Aorta (tissue), 5 donors: ENCODE measurements around the gene OLFM1. TPM values are rescaled to one million over a fixed set of nuclear protein-coding genes. Genes with fewer than 3 reads are reported as not detected.
"Not testable (repeated sequence)": the region's sequence is repeated elsewhere in the genome, so short reads cannot be mapped to it uniquely, and the experiment has no call there.

Experiments used
- ATAC-seq: fragments of 200-7000 bp; cut with Tn5 transposase; one replicate; pipeline ENCODE4 v1.9.1; 2022; ENCODE audit warnings: moderate library complexity; ENCODE audit not compliant: low FRiP score
- DNase-seq, 2 donors: peaks; one replicate each; pipeline ENCODE4 v3.0.0-alpha.2; 2020
- H3K27ac ChIP-seq, 2 donors: one replicate each; pipeline ENCODE4 v1.5.1; 2013; ENCODE audit warnings: low read length in 2 of 2, mild to moderate bottlenecking in 2 of 2, moderate library complexity in 2 of 2, control low read depth in 1 of 2, inconsistent platforms in 1 of 2, low read depth in 1 of 2
- H3K27me3 ChIP-seq, 2 donors: one replicate each; pipeline ENCODE4 v1.6.1; 2013; ENCODE audit warnings: control low read depth in 1 of 2, low read length in 1 of 2, mild to moderate bottlenecking in 1 of 2, moderate library complexity in 1 of 2; ENCODE audit not compliant: insufficient read depth in 2 of 2, control insufficient read depth in 1 of 2
- H3K36me3 ChIP-seq, 2 donors: one replicate each; pipeline ENCODE4 v1.6.1; 2013; ENCODE audit warnings: control low read depth in 1 of 2, low read length in 1 of 2, mild to moderate bottlenecking in 1 of 2; ENCODE audit not compliant: insufficient read depth in 2 of 2, control insufficient read depth in 1 of 2
- H3K4me1 ChIP-seq, 2 donors: one replicate each; pipeline ENCODE4 v1.6.1; 2013; ENCODE audit warnings: low read length in 2 of 2, control low read depth in 1 of 2, mild to moderate bottlenecking in 1 of 2, moderate library complexity in 1 of 2; ENCODE audit not compliant: insufficient read depth in 2 of 2, control insufficient read depth in 1 of 2
- H3K4me3 ChIP-seq, 2 donors: one replicate each; pipeline ENCODE4 v1.5.1; 2013; ENCODE audit warnings: low read length in 2 of 2, control low read depth in 1 of 2, mild to moderate bottlenecking in 1 of 2
- H3K9me3 ChIP-seq: one replicate; pipeline ENCODE4 v1.6.1; 2013; ENCODE audit warnings: mild to moderate bottlenecking, low read length; ENCODE audit not compliant: control insufficient read depth
- WGBS, 2 donors: extraction: QIAGEN DNeasy Blood & Tissue Kit; methylation state at CpG; one replicate each; pipeline ENCODE4 v1.1.7; 2013; 5-methylcytosine and 5-hydroxymethylcytosine counted together
- intact Hi-C, 2 donors: fragments of 100-400 bp; cut with DNase I; formaldehyde crosslinking; loops; one replicate each; pipeline versions ENCODE4 v1.14.2 to v1.15.0; 2022
- polyA plus RNA-seq, 2 donors: library from polyadenylated mRNA; stranded (reverse); fragments of 200-250 nt; gene quantifications; one replicate each; pipeline ENCODE4 v1.2.3, GENCODE V29; 2013
- total RNA-seq, 2 donors: library from RNA; stranded (reverse); fragmentation: NEBNext Ultra II Directional; extraction: Animal tissue kit (Norgen Biotek cat#: 25700); gene quantifications; one replicate each; pipeline ENCODE4 v1.2.1, GENCODE V29; 2021
- donor health status: healthy with polysubstance abuse.
- donor health status: Bipolar disorder and iron deficiency.
- donor health status: DM: no; HTN: no; CAD: no.
- donor health status: DM: no; HTN: no; CAD: no.
- donor health status: DM: yes; HTN: yes; CAD: no.

OLFM1 gene
- total and polyA plus RNA-seq, 4 donors, result 3.5 to 63.0 (median 14.8) TPM

DNA sequence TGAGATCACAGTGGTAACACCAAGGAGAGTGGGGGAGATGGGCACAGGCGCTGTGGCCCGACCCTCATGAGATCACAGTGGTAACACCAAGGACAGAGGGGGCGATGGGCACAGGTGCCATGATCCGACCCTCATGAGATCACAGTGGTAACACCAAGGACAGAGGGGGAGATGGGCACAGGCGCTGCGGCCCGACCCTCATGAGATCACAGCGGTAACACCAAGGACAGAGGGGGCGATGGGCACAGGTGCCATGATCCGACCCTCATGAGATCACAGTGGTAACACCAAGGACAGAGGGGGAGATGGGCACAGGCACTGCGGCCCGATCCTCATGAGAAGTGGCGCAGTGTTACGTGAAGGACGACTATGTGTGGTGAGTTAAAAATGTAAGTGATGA, 75.1 kb downstream of the OLFM1 start:
- H3K27ac ChIP-seq, intact Hi-C loops, H3K4me3 ChIP-seq, H3K36me3 ChIP-seq, ATAC-seq, H3K4me1 ChIP-seq, H3K27me3 ChIP-seq, H3K9me3 ChIP-seq, DNase-seq: not testable (repeated sequence)
- 88 to 91% methylated on average over 15 of the region's 15 CpGs for WGBS, 2 donors

DNA sequence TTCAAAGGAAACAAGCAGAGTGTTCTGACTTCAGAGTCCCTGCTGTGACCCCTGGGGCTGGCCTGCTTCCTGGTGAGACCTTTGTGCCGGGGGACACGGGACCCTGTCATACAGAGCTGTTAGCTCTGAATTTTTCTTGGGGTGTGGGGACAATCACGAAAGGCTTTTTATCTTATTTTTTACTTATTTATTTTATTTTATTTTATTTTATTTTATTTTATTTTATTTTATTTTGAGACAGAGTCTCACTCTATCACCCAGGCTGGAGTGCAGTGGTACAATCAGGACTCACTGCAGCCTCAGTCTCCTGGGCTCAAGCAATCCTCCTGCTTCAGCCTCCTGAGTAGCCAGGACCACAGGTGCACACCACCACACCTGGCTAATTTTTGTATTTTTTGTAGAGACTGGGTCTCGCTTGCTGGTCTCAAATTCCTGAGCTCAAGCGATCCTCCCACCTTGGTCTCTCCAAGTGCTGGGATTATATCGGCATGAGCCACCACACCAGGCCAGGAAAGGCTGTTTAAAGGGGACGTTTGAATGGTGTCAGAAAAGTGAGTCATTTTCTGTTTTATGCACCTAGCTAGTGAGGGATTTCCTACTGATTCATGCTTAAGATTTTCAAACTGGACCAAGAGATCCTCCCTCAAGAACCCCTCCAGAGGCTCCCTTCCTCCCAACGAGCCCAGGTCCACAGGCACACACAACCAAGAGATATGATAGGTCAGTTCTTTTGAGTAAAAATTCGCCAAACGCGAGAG, 75.7 kb downstream of the OLFM1 start:
- intact Hi-C loops, result no loop called here
- Histone ChIP-seq H3K4me3 (no peak overlapping the region), H3K27ac (no peak overlapping the region), H3K36me3 (no peaks in the 10 kb centered on the region), H3K4me1 (no peaks in the 10 kb centered on the region), H3K27me3 (no peaks in the 10 kb centered on the region), H3K9me3 (peaks cover 3% of the 10 kb centered on the region)
- ATAC-seq (no peak), DNase-seq (no peak)
- 74 to 77% methylated on average over 11 of the region's 11 CpGs for WGBS, 2 donors

DNA sequence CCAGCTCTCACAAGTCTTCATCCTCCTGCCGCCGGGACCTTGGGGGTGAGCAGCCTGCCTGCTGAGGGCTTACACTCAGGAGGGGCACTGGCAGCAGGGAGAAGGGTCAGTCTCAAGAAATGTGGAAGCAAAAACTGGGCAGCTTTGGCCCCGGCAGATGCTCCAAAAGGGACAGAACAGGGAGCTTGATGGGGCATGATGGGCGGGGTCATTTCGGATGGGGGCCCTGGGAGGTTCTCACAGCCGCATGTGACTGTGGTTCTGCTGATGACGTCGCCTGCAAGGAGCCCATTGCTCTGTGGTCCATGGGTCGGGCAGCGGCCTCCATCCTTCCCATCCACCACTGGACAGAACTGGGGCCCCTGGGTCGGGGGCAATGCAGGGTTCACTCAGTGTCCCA, 76.6 kb downstream of the OLFM1 start:
- Histone ChIP-seq H3K9me3 (peaks cover 3% of the 10 kb centered on the region), H3K4me1 (no peaks in the 10 kb centered on the region), H3K4me3 (no peak overlapping the region), H3K27ac (no peak overlapping the region), H3K36me3 (no peaks in the 10 kb centered on the region), H3K27me3 (no peaks in the 10 kb centered on the region)
- intact Hi-C loops, result no loop called here
- 81 to 86% methylated on average over 11 of the region's 11 CpGs for WGBS, 2 donors
- DNase-seq, result no peak
- ATAC-seq, result no peak

DNA sequence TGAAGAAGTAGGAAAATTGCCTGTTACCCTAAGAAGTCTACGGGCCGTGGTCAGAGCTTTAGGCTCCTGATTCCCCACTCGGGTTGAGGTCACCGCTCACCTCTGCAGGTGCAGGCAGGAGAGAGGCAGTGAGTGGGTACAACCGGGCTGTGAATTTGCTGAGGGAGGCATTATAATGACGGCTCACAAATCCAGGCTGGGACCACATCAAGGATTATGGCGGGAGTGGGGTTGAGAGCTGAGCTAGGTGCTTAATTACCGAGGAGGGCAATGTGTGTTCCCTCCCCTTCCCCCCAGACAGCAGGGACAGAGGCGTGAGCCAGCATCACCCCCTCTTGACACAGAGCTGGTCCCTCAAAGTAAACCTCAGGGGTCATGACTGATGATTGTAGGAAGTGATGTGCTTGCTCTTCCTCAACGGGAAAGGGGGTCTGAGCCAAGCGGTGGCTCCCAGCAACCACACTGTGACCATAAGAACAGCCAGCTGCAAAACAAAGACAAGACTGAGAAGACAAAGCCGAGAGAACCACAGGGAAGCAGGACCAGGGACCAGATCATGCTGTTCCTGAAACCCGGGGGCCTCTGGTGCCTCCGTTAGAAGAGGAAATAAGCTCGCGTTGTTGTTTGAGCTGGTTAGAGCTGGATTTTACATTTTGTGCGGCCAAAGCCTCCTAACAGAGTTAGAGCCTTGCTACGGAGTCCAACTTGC, 77.7 kb downstream of the OLFM1 start:
- Histone ChIP-seq H3K27ac (no peak overlapping the region), H3K27me3 (no peaks in the 10 kb centered on the region), H3K36me3 (no peaks in the 10 kb centered on the region), H3K4me1 (no peaks in the 10 kb centered on the region), H3K9me3 (peaks cover 3% of the 10 kb centered on the region), H3K4me3 (no peak overlapping the region)
- ATAC-seq, result no peak
- no peak for DNase-seq
- intact Hi-C loops, result no loop called here
- WGBS, 2 donors, result 68 to 74% methylated on average over 18 of the region's 18 CpGs

DNA sequence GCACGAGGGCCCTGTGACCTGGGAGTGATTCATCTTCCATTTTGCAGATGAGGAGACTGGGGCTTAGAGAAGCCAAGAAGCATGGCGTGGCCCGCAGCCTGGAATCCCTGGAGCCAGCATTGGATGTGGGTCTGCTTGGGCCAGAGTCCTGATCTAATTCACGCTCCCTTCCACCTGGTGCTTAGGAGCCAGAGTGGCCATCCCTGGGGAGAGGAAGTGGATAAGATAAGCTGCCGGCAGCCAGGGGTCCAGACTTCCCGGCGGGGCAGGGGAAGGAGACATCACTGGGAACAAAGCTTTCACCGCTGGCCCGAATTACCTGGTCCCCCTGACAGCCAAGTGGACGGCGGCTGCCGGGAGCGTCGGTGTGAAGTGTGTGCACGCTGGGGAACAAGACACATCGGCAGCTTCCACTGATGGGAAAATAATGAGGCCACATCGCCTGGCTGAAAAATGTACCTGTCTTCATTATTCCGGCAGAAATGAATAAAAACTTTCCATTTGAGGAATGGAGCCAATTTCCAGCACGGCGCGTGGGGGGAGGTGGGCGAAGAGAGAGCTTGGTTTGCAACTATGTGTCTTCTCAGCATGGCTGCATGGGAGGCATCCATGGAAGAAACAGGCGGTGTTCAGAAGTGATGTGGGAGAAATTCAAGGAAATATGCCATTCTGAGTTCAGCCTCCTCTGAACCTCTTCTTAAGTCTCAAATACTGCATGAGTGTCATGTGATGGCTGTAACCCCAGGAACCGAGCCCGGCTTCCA, 78.5 kb downstream of the OLFM1 start:
- intact Hi-C loops, result no loop called here
- Histone ChIP-seq H3K36me3 (no peaks in the 10 kb centered on the region), H3K4me3 (no peak overlapping the region), H3K9me3 (peaks cover 3% of the 10 kb centered on the region), H3K4me1 (no peaks in the 10 kb centered on the region), H3K27me3 (no peaks in the 10 kb centered on the region), H3K27ac (no peak overlapping the region)
- DNase-seq (no peak), ATAC-seq (no peak)
- 72 to 78% methylated on average over 25 of the region's 25 CpGs for WGBS, 2 donors

DNA sequence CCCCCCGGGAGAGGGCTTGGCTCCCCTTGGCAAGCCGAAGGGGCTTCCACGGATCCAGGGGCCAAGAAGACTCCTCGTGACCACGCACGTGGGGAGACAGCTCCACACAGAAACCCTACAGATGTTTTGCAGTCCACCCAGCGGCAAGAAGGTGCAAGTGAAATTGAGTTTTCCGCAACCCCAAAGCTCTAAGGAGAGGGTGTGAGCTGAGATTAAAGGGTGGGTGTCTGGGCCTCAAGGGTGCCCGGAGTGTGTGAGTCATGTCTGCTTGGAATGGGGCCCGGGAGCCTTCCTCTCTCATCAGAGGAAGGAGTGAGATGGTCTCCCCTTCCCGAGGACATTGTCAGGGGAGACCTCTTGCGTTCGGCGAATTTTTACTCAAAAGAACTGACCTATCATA, 79.1 kb downstream of the OLFM1 start:
- H3K27me3 ChIP-seq, result no peaks in the 10 kb centered on the region
- no peak overlapping the region for H3K4me3 ChIP-seq
- H3K9me3 ChIP-seq, result peaks cover 3% of the 10 kb centered on the region
- no peak overlapping the region for H3K27ac ChIP-seq
- H3K4me1 ChIP-seq, result no peaks in the 10 kb centered on the region
- WGBS, 2 donors, result 83 to 85% methylated on average over 14 of the region's 14 CpGs
- DNase-seq (no peak), ATAC-seq (no peak)
- intact Hi-C loops, result no loop called here
- H3K36me3 ChIP-seq, result no peaks in the 10 kb centered on the region

DNA sequence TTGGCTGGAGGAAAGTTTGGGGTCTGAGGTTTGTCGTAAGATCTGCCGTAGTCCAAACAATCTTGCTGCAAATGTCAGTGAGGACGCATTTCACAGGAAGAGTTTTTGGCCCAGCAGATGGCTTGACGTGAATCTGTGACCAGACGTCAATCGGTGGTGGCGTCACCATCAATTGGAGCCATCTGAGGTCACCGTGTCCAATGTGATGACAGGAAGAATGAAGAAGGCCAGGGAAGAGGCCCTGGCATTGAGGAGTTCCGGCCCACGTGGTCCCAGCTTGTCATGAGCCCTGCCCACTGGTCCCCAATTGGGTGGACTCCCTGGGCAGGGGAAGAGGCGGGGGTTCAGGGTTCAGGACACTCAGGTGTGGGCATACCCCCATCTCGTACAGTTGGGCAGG, 79.9 kb downstream of the OLFM1 start:
- Histone ChIP-seq H3K36me3 (no peaks in the 10 kb centered on the region), H3K4me3 (no peak overlapping the region), H3K27me3 (no peaks in the 10 kb centered on the region), H3K4me1 (no peaks in the 10 kb centered on the region), H3K9me3 (peaks cover 3% of the 10 kb centered on the region), H3K27ac (no peak overlapping the region)
- 69 to 70% methylated on average over 12 of the region's 12 CpGs for WGBS, 2 donors
- intact Hi-C loops, result no loop called here
- DNase-seq (no peak), ATAC-seq (no peak)

DNA sequence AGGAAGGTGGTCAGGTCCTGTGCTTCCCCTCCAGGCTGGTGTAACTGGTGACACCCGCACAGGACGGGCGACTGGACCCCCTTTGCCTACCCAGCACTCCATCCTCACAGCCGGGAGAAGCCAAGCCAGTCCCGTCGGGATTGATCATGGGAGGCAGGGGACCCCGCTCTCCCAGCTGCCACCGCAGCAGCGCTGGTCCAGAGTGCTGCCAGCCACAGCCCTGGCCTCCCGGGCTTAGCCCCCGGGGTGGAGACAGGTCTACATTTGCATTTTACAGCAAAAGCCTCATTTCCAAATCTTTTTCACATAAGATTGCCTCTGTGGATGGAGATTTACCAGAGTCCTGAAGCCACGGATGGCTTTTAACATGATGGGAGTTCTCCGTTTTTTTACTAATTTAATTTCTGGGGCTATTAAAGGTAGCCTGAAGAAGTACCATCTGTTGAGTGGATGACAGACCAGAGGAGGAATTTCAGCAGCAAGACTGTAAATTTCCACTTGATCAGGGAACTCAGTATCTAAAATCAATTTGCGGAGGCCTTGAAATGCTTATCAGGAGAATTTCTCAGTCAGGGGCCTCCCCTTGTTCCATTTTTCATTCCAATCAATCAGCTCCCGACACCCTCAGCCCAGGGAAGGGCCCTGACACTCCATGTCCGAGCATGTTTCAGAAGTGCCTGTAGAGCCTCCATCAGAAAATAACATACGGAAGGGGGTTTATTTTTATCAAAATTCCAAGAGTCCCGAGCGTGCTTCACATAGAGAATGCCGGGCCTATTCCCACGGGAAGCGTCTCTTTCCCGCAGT, 80.6 kb downstream of the OLFM1 start:
- H3K9me3 ChIP-seq, result peaks cover 3% of the 10 kb centered on the region
- DNase-seq (no peak), ATAC-seq (no peak)
- no peaks in the 10 kb centered on the region for H3K27me3 ChIP-seq
- H3K4me1 ChIP-seq, result no peaks in the 10 kb centered on the region
- WGBS, 2 donors, result 48% methylated on average over 23 of the region's 23 CpGs
- H3K27ac ChIP-seq, result no peak overlapping the region
- intact Hi-C loops, result no loop called here
- no peak overlapping the region for H3K4me3 ChIP-seq
- H3K36me3 ChIP-seq, result no peaks in the 10 kb centered on the region
